HG02840 (cell line): ENCODE data around the gene PLA2G2E.
"Not testable (repeated sequence)": the region's sequence is repeated elsewhere in the genome, so short reads cannot be mapped to it uniquely, and the experiment has no call there.

Source experiments
- ATAC-seq: cut with Tn5 transposase; IDR thresholded peaks from one replicate; pipeline ENCODE4 v1.9.1; 2021; ENCODE audit warnings: mild to moderate bottlenecking, moderate library complexity, moderate number of reproducible peaks; ENCODE audit not compliant: unreplicated experiment, low FRiP score

The PLA2G2E gene

GRCh38 chr1:19934336-19934735 is 10.9 kb upstream of the PLA2G2E start:
- no peak for ATAC-seq

DNA sequence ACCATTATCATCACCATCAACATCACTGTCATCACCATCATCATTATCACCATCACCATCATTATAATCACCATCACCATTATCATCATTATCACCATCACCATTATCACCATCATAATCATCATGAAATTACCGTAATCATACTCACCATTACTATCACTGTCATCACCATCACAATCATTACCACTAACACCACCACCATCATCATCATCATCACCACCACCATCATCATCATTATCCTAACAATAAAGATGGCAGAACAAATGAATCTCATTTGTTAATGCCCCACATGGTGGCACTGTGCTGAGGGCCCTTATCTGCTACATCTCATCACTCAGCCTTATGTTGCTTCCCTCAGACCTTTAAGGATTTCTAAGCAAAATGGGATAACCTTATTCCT is 9.4 kb upstream of the PLA2G2E start:
- ATAC-seq = no peak

DNA sequence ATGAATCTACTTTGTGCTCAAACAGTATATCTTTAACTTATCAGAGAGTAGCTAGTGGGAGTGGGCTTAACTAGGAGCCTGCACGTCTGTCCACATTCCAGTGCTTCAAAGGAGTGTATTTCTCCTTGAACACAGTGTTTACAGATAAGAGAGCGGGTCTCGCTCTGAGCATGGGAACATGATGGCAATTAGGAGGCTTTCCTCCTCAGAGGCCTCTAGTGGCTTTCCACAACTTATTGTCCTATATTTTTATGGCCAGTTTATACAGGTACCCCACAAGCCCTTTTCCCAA is 3.7 kb upstream of the PLA2G2E start:
- ATAC-seq = not testable (repeated sequence)

- ATAC-seq = no peak
These were observed 3.1 kb upstream of the PLA2G2E start for GRCh38 chr1:19926296-19927129.

DNA sequence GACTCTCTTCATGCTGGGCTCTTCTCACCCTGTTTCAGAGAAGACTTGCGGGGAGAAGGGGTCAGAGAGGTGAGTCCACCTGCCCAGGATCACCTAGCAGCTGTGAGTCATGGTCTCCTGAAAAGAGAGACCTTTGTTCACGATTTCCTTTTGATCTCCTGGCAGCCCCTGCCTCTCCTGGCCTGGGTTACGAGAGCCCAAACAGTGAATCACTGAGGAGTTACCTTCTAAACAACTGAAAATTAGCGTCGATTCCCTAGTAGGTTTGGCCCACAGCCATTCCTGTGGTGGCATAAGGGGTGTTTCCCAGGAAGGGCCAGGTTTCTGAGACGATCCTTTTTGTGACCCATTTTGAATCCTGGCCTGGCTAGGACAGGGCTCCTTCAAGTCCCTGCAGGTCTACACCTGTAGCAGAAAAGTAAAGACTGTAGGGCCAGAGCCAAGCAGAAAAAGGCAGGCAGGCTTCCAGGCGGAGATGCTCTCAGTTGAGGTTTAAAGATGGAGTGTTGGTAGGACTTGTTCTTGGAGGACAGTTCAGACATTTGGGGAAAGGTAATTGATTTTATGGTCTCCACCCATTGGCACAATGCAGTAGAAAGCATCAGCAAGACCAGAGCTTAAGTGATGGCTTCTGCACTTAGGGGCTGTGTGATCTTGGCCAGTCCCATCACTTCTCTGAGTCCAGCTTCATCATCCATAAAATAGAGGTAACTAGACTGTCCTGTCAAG is 2.1 kb upstream of the PLA2G2E start:
- no peak for ATAC-seq

- no peak for ATAC-seq
These were observed 533 bp upstream of the PLA2G2E start for GRCh38 chr1:19923953-19924346.

DNA sequence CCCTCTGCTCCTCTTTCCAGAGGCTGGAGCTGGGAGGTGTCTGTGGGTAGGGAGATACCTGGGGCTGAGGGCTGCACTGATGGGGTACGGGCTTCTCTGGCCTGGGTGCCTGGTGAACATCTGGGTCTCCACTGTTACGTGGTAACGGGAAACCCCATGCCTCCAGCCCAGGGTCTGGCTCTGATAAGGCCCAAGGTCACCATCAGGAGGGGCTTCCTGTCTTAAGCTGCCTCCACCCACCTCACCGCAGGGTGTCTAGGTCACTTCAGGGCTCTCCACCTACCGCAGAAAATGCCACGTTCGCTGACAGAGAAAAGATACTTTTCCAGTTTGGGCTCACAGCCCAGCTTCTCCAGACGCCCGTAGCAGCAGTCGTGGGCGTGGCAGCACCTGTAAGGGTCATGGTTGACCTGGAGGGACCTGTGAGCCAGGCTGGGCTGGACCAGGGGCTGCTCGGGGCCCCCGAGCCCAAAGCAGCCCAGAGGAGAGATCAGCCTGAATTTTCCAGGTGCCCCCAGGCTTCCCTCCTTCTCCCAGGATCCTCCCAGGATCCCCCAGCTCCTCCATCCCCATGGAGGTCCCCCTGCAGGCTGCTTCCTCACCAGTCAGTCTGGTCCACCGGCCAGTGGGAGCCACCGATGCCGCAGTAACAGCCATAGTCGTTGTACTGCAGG is 1.3 kb downstream of the PLA2G2E start:
- ATAC-seq = no peak

DNA sequence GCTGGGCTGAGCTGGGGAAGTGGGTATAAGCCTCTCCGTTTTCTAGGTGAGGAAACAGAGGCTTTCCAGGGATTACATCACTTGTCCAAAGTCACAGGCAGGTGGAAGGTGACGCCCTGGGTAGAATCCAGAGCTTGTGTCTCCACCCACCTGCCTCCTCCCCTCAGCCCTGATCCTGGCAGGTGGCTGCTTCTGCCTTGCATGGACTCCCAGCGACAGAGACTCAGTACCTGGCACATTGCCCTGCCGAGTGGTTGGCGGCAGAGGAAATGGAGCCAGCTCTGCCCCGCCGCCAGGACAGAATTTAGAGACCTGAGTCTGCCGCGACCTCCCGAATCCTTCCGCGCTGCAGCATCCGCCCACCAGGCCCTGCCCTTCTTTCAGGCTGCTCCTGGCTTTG is 2.1 kb downstream of the PLA2G2E start:
- ATAC-seq = no peak

DNA sequence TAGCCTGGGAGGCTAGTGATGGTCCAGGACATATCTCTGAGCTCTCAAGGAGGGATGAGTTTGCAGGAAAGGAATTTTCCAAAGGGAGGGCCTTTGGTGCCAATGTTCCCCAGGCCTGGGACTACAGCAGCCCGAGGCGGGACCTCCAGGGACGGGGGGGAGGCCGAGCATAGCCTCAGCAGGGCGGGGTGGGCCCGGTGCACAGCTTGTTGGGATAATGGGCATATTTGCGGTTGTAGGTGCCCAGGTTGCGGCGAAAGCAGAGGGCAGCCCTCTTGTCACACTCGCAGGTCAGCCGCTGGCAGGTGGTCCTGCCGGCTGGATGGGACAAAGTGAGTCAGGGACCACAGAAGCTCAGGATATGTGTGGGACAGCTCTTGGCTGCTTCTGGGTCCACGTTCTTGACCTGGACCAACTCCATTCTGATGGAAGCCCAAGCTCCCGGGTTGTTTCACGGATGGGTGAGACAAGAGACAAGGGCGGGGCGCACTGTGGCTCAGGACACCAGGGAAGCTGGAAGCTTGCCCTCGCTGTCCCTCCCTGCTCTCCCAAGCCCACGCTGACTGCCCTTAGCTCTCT is 3.2 kb downstream of the PLA2G2E start:
- ATAC-seq = no peak

GRCh38 chr1:19918057-19918456 is 5.4 kb downstream of the PLA2G2E start:
- ATAC-seq = no peak

DNA sequence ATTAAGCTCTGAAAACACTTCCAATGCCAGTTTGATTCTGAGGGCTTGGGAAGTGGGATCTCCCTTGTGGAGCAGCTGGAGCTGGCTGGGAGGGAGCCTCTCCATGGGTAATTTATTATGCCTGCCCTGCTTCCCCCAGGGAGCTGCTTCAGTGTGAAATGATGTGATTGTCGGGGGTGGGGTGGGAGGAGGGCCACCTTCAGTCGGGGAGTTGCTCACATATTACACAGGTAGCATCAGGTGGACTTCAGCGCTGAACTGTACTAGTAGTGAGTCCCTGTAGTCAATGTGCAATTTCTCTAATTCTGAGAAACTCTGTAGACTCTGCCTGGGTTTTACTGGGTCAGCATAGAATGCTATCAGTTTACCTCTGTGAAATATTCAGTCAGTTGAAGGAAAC is 12.8 kb downstream of the PLA2G2E start:
- no peak for ATAC-seq

DNA sequence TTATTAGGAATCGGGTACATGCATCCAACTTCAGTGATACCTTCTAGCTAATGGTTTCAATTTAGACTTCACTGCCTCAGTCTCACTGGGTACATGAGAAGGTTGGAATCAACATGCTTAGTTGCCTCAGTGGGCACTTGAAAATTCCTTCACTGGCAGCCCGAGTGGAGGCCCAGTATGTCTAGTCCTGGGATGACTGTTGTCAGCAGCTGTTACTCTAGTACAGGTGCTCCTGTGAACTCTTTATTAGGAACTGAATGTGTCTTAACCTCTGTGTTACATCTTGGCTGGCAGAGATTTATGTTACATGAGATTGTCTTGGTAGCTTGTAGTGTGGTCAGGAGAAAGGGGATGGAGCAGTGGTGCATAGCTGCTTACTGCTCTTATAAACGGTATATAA is 13.4 kb downstream of the PLA2G2E start:
- no peak for ATAC-seq

DNA sequence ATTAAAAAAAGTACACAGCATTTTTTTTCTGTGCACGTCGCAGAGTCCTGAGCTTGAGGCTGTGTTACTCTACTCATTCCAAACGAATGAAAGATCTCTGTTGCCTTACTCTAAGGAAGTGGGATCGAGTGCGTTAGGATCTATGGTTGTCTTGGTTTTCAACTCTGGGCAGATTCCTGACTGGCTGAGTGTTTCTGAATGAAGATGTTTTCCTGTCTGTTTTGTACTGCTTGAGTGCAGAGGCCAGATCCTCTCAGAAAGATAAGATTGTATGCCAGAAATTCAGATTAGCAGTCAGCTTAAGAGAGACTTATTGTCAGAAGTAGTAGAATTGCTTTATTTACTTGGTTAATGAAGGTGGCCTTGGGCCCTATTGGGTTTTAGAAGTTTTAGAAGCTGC is 14.0 kb downstream of the PLA2G2E start:
- no peak for ATAC-seq

- ATAC-seq = no peak
These were observed 16.0 kb downstream of the PLA2G2E start for GRCh38 chr1:19907456-19907855.

DNA sequence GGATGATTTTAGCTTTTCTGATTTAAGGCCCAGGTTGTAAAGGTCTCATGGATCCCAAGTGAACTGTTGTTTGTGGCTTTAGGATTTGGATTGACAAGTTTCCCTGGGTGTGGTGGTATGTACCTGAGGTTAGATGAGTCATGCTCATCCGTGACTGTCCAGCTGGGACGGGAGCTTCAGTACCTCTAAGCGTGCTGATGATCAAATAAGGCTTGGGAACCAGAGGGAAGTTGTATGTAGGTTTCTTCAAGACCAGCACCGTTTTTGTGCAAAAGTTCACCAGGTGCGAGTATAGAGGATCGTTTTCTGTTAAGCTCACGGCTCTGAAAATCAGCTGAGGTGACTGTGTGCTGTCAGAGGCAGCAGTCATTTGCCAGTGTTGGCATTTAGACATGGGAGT is 19.8 kb downstream of the PLA2G2E start:
- ATAC-seq = no peak

GRCh38 chr1:19901653-19902052 is 21.8 kb downstream of the PLA2G2E start:
- no peak for ATAC-seq

DNA sequence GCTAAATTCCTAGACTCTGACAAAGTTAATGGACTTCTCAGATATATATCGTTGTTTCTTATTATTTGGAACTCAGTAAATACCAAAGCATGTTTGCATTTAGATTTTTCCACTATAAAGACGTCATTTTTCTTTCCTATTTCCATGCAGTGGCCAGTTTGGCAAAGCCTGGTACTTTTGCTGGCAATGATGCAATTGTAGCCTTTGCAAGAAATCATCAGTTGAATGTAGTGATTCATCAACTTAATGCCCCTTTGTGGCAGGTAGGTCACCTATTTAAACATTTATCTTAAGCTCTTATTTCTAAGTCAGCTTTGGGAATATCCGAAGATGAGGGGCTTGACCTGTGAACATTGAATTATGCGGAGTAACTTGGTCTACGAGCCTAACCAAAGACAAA is 29.2 kb downstream of the PLA2G2E start:
- ATAC-seq = no peak

DNA sequence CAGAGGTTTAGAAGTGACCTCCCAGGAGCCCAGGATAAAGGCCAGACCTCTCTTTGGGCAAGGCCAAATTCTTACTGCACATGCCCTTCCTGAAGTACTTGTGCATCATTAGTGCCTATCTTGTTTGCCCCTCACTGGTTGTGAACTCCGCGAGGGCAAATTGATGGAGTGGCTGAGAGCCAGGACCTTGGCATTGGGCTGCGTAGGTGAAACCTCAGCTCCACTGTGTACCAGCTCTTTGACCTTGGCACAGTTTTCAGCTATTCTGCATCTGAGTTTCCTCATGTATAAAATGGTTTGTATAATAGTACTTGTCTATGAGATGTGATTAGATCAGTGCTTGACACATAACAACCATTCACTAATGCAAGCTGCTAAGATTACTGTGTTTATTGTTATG is 29.7 kb downstream of the PLA2G2E start:
- no peak for ATAC-seq

DNA sequence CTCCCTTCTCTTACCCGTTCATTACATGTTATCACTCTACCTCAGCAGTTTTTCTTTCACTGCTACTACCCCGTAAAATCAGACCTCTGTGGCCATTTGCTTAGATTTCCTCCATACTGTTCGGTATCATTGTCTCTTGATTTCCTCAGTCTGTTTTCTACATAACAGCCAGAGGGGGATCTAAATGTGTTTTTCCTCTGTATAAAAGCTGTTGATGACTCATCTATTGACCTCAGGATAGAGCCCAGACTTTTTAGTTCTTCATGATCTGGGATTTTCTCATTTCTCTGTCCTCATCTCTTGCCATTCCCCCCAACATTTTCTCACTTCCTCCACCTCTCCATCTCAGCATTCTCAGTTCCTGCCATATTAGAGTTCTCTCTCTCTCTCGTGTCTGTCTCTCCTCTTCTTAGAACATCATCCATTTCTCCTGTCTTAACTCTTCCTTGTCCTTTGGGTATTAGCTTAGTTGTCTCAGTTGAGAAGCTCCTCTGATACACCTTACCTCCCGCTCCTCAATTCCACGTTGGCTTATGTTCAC is 30.7 kb downstream of the PLA2G2E start:
- ATAC-seq = no peak

DNA sequence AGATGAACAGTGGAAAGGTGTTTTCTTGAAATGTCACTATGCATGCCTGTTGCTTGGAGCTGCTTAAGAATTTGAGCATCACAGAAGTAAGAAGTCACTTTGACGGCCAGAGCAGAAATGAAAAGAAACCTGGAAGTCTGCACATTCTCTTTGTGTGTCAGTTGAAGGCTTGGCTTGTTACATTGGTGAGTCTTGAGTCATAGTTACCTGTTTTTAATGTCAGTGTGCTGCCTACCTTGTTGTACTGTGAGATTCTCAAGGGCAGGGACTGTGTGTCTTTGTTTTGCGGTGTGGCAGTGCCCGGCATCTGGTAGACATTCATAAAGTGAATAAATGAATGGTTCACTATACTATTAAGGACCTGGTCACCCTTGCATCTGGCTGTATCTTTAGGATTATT is 31.3 kb downstream of the PLA2G2E start:
- no peak for ATAC-seq

GRCh38 chr1:19889656-19890055 is 33.8 kb downstream of the PLA2G2E start:
- ATAC-seq = no peak
